Measurements from ENCODE around the gene ACCS.

The ACCS gene

DNA sequence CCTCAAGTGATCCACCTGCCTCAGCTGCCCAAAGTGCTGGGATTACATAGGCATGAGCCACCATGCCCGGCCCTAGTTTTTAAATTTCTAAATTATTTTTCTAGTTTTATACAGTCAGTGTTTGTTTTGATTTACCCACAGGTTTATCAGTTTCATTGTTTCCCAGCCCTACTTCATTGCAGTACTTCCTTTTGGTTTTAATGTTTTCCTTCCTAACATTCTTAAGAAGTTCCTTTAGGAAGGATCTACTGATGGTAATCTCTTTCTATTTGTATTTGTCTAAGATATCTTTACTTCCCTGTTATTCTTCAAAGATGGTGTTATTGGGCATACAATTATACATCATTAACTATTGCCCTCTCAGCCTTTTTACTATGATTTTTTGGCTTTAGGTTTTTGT, 24.5 kb downstream of the ACCS start:
- DNase-seq (ENCODE audit: low read depth), result no peak
- no peak overlapping the region for H3K4me3 ChIP-seq (ENCODE audit: control insufficient read depth, low read depth, low read length)
- TF ChIP-seq CTCF (IDR thresholded peaks at IDR 0.05; ENCODE audit: control insufficient read depth, insufficient read depth, low read depth, low read length, missing control alignments), result no peak

GRCh38 chr11:44094260-44094868, 28.3 kb downstream of the ACCS start:
- no peak overlapping the region for H3K4me3 ChIP-seq (ENCODE audit: control insufficient read depth, low read depth, low read length)
- peak; percentile 52 for DNase-seq (ENCODE audit: low read depth)
- peak; percentile 79 for TF ChIP-seq CTCF (IDR thresholded peaks at IDR 0.05; ENCODE audit: control insufficient read depth, insufficient read depth, low read depth, low read length, missing control alignments)

DNA sequence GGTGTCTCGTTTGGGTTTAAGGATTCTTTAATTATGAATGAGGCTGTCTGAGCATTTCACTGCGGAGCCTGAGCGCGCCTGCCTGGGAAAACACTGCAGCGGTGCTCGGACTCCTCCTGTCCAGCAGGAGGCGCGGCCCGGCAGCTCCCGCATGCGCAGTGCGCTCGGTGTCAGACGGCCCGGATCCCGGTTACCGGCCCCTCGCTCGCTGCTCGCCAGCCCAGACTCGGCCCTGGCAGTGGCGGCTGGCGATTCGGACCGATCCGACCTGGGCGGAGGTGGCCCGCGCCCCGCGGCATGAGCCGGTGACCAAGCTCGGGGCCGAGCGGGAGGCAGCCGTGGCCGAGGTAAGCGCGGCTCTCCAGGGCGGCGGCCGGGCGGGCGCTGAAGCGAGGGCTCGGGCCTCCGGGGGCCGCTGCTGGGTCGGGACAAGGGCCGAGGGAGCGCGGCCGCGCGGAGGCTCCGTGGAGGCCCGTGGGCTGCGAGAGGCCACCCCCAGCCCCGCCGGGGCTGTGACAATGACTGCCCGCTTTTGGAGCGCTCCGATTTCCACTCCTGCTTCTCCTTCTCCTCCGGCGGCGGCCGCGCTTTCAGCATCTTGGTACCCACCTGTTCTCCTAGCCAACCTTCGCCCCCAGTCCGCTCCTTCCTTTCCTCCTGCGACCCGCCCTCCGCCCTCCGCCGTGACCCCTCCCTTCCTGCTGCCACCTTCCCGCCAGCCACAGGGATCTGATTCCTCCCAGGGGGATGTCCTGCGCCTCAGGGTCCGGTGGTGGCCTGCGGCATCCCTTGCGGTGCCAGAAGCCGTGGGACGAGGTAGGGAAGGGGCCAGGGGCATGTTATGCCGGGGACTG, 29.7 kb downstream of the ACCS start, which contains the start of gene EXT2:
Gene EXT2 (plus strand): TSS at position 173 of the 854 bp plus-strand sequence. CDS start 12,035 bp downstream, outside the sequence.
- DNase-seq (ENCODE audit: low read depth), result peak; percentile 37
- H3K4me3 ChIP-seq (ENCODE audit: control insufficient read depth, low read depth, low read length), result peak within 1 kb of the TSS; percentile 98
- peak; percentile 87 for TF ChIP-seq CTCF (IDR thresholded peaks at IDR 0.05; ENCODE audit: control insufficient read depth, insufficient read depth, low read depth, low read length, missing control alignments)

GRCh38 chr11:44096360-44097185, 30.5 kb downstream of the ACCS start:
- H3K4me3 ChIP-seq (ENCODE audit: control insufficient read depth, low read depth, low read length), result peak overlapping the region; percentile 98
- peak; percentile 28 for DNase-seq (ENCODE audit: low read depth)
- TF ChIP-seq CTCF (IDR thresholded peaks at IDR 0.05; ENCODE audit: control insufficient read depth, insufficient read depth, low read depth, low read length, missing control alignments), result no peak

GRCh38 chr11:44097821-44098220, 31.8 kb downstream of the ACCS start:
- no peak for TF ChIP-seq CTCF (IDR thresholded peaks at IDR 0.05; ENCODE audit: control insufficient read depth, insufficient read depth, low read depth, low read length, missing control alignments)
- no peak for DNase-seq (ENCODE audit: low read depth)
- no peak overlapping the region for H3K4me3 ChIP-seq (ENCODE audit: control insufficient read depth, low read depth, low read length)

- H3K4me3 ChIP-seq (ENCODE audit: control insufficient read depth, low read depth, low read length), result no peak overlapping the region
- TF ChIP-seq CTCF (IDR thresholded peaks at IDR 0.05; ENCODE audit: control insufficient read depth, insufficient read depth, low read depth, low read length, missing control alignments), result no peak
Measured at GRCh38 chr11:44101098-44101497, 35.0 kb downstream of the ACCS start.

More at GRCh38 chr11:44101098-44101497, 35.0 kb downstream of the ACCS start:
- DNase-seq (ENCODE audit: low read depth), result no peak
